Effector memory CD4-positive, alpha-beta T cell (primary cell): ENCODE data around the gene IST1.
"Not testable (repeated sequence)": the region's sequence is repeated elsewhere in the genome, so short reads cannot be mapped to it uniquely, and the experiment has no call there.

Experiments used
- DNase-seq, 3 donors: peaks; one replicate each; pipeline ENCODE4 v3.0.0-alpha.2; 2020
- H3K27ac ChIP-seq: 2 replicates; pipeline ENCODE4 v1.7.0; 2013; ENCODE audit warnings: mild to moderate bottlenecking, low read length, moderate library complexity; ENCODE audit not compliant: insufficient read depth, poor library complexity, severe bottlenecking
- H3K27me3 ChIP-seq: replicated peaks from 2 replicates; pipeline ENCODE4 v1.7.0; 2013; ENCODE audit warnings: mild to moderate bottlenecking, low read length; ENCODE audit not compliant: insufficient read depth, control insufficient read depth, poor library complexity, severe bottlenecking
- H3K36me3 ChIP-seq: 2 replicates; pipeline ENCODE4 v1.7.0; 2013; ENCODE audit warnings: mild to moderate bottlenecking, low read length, moderate library complexity; ENCODE audit not compliant: control insufficient read depth, insufficient read depth
- H3K4me1 ChIP-seq: 2 replicates; pipeline ENCODE4 v1.7.0; 2013; ENCODE audit warnings: low read length, mild to moderate bottlenecking; ENCODE audit not compliant: control insufficient read depth, insufficient read depth, poor library complexity, severe bottlenecking
- H3K4me3 ChIP-seq: 2 replicates; pipeline ENCODE4 v1.7.0; 2013; ENCODE audit warnings: low read length, low read depth, mild to moderate bottlenecking; ENCODE audit not compliant: insufficient read depth, poor library complexity, severe bottlenecking
- H3K9me3 ChIP-seq: 2 replicates; pipeline ENCODE4 v1.7.0; 2013; ENCODE audit warnings: mild to moderate bottlenecking, low read length, moderate library complexity; ENCODE audit not compliant: control insufficient read depth

Gene IST1

DNA sequence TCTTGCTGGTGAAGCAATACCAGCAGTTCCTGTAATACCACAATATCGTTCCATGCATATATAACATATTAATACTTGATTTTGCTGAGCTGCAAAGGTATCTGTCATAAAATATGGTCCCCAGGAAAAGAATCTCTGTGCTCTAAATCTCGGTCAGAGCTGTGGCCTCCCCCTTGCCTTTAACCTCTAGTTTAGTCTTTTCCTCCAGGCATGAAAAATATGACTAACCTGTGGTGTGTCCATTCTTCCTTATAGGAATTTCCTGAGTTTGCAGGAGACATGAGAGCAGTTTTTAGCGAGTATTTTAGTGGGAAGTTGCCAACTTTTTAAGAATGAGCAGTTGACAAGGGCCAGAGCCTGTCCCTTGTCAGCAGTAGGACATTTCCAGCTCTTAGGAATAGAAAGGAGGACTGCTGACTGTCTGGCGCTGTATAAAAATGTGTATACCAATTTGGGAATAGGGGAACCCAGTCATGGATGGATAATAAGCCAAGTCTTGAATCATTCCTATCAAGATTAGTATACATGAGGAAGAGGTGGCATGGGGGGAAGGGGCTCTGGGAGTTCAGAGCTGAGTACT, 40.9 kb upstream of the IST1 start:
- Histone ChIP-seq H3K27ac (no peak overlapping the region), H3K4me1 (peaks cover 5% of the 10 kb centered on the region), H3K9me3 (no peaks in the 10 kb centered on the region), H3K36me3 (peaks cover 44% of the 10 kb centered on the region), H3K27me3 (no peaks in the 10 kb centered on the region), H3K4me3 (no peak overlapping the region)
- DNase-seq = no peak

DNA sequence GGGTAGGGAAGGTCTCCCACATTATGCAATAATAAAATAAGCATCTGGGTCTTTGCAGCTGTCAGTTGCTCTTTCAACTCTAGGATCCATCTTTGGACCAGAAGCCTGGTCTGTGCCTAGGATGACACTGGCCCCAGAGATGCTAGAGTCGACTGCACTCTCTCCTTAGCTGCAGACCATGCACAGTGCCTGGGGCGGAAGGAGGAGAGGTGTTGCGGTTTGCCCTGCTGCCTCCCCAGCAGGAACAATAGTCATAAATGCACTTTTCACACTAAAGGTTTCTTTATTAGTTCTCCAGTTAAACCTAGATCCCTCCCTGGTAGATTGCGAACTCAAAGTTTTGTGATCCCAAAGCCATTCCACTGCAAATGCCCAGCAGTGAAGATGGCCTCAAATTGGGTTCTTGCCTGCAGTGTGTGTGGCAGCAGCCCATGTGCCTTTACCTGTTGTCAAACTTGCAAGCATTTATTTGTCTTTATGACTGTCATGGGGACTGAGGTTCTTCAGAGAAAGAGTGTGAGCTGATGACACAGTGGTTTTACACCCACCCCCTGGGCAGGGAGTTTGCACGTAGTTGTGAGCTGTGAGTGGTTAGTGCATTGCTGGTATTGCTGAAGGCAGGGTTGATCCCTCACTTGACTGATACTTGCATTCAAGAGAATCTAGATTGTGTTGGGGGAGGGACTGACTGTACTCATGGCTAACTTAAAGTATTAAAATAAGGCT, 39.2 kb upstream of the IST1 start:
- H3K9me3 ChIP-seq = no peaks in the 10 kb centered on the region
- H3K4me1 ChIP-seq = peaks cover 5% of the 10 kb centered on the region
- peaks cover 40% of the 10 kb centered on the region for H3K36me3 ChIP-seq
- H3K4me3 ChIP-seq = no peak overlapping the region
- no peak overlapping the region for H3K27ac ChIP-seq
- DNase-seq = no peak
- H3K27me3 ChIP-seq = no peaks in the 10 kb centered on the region

DNA sequence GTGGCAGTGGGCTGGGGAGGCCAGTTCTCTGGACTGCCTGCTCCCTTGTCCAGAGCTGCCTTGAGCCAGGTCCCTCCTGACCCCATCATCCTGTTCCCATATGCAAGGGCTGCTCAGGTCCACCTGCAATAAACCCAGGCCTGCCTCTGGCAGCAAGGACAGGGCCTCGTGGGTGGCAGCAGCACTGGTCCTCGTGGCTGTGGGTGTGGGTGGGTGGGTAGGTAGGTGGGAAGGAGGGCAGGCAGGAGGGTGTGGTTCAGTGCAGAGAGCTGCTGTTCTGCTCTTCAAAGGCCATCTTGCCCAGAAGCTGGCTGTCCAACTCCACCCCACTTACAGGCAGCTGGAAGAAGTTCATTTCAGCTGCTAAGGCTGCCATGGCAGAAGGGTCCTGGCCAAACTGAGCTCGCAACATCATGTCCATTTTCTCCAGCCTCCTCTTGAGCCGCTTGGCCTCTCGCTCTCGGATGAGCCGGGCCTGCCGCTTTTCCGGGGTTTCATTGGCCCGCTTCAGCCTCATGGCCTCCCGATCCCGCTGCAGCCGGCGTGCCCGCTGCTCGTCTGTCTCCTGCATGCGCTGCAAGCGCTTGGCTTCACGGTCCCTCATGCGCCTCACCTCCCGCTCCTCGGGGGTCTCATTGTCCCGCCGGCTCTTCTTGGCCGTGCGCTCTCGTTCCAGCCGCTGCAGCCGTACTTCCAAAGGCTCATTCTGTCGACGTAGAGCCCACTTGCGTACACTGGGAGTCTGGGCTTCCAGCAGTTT, 35.4 kb upstream of the IST1 start:
- no peaks in the 10 kb centered on the region for H3K27me3 ChIP-seq
- H3K36me3 ChIP-seq = peaks cover 49% of the 10 kb centered on the region
- H3K4me3 ChIP-seq = no peak overlapping the region

DNA sequence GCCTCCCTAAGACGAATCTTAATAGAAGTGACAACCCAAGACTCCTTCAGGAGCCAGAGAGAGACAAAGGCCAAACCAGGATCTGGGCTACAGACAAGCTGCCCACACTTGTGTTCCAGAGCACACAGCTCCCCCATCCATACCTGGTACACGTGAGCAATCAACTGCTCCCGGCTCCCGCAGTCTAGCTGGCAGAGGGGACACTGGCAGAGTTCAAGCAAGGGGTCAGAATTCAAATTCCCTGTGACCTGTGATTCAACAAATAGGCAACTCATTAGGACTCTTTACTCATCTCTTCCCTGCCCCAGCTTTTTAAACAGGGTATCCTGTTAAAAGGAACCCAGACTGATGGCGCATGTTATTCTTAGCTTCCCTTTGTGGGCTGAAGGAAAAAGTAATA, 31.3 kb upstream of the IST1 start:
- Histone ChIP-seq H3K36me3 (peaks cover 66% of the 10 kb centered on the region), H3K27ac (no peak overlapping the region), H3K9me3 (no peaks in the 10 kb centered on the region), H3K4me1 (no peaks in the 10 kb centered on the region), H3K27me3 (no peaks in the 10 kb centered on the region), H3K4me3 (no peak overlapping the region)
- DNase-seq = no peak

More for the DNA sequence above, 35.4 kb upstream of the IST1 start:
- no peak overlapping the region for H3K27ac ChIP-seq
- no peaks in the 10 kb centered on the region for H3K9me3 ChIP-seq
- DNase-seq = no peak
- no peaks in the 10 kb centered on the region for H3K4me1 ChIP-seq

DNA sequence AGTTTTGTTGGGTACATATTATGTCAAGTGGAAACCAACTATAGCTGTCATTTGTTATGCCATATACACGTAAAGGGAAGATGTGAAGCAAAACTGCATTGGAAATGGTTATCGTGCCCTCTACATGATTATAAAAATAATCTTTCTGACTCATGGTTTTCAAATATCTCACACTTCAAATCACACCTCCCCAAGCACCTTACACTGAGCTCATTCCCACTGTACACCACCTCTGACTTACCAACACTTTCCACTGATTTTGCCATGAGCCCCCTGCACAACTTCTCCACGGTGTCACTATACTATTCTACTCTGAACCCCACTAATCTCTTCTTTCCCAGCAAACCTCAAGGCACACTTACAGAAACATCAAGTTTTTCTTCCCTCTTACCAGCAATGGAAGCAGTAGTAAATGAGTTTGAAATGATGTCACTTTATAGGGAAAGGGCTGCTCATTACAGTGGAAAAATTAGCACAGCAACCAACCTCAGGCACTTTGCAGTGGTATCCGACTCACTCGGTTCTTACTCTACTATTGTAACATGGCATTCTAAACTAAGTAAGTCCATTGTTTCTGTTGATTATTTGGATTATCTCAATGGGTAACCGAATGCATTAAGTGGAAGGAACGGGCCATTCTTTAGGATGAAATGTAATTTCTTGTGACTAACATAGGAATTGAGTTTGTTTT, 30.0 kb upstream of the IST1 start:
- DNase-seq = no peak
- Histone ChIP-seq H3K27me3 (no peaks in the 10 kb centered on the region), H3K4me3 (no peak overlapping the region), H3K27ac (no peak overlapping the region), H3K9me3 (no peaks in the 10 kb centered on the region), H3K36me3 (peaks cover 54% of the 10 kb centered on the region), H3K4me1 (no peaks in the 10 kb centered on the region)

DNA sequence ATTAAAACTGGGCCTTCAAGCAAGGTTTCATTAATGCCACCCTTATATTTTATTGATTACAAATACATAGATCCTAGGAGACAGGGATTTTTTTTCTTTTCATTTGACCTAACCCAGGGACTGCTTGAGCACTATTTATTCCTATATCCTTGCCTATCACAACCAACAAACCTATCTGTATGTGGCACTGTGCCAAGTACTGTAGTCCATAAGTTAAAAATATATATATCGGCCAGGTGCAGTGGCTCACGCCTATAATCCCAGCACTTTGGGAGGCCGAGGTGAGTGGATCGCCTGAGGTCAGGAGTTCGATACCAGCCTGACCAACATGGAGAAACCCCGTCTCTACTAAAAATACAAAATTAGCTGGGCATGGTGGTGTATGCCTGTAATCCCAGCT, 28.2 kb upstream of the IST1 start:
- peaks cover 41% of the 10 kb centered on the region for H3K36me3 ChIP-seq
- H3K4me3 ChIP-seq, DNase-seq, H3K27me3 ChIP-seq, H3K27ac ChIP-seq, H3K4me1 ChIP-seq, H3K9me3 ChIP-seq: not testable (repeated sequence)

DNA sequence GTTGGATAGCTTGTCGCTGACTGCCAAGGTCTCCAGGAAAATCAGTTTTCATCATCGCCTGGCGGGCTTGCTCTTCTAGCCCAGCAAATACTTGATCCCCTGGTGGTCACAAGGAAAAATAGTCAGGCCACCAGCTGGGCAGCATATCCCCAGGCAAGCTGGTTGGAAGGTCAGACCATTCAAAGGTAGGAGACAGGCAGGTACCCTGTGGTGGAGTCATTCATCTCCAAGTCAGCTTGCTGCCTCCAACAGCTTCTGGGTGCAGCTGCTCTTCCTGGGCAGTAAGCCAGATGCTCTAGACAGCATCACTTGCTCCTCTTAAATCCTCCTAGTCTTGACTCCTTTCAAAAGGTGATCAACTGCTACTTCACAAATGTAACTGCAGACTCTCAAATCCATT, 27.4 kb upstream of the IST1 start:
- Histone ChIP-seq H3K27ac (no peak overlapping the region), H3K9me3 (no peaks in the 10 kb centered on the region)
- no peak for DNase-seq

DNA sequence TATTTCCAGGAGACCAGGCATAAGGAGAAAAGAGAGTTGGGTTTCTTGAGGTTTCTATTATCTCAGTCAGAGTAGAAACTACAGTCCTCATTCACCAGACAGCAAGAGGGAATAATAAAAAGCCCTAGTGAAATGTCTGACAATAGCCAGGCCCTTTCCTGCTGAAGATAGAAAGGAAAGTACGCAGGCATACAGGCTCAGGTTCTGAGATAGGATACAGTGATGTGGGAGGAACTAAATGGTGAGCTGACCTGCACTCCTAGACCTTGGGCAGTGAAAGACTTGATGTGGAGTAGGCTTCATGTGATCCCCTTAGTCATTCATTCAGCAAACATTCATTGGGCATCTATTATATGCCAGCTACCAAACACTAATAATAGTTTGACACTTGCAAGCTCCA, 26.2 kb upstream of the IST1 start:
- H3K36me3 ChIP-seq = peaks cover 25% of the 10 kb centered on the region
- DNase-seq = no peak
- no peaks in the 10 kb centered on the region for H3K9me3 ChIP-seq
- H3K4me3 ChIP-seq = no peak overlapping the region
- H3K27ac ChIP-seq = no peak overlapping the region
- no peaks in the 10 kb centered on the region for H3K27me3 ChIP-seq
- H3K4me1 ChIP-seq = no peaks in the 10 kb centered on the region

More for the DNA sequence above, 27.4 kb upstream of the IST1 start:
- Histone ChIP-seq H3K4me3 (no peak overlapping the region), H3K4me1 (no peaks in the 10 kb centered on the region), H3K36me3 (peaks cover 34% of the 10 kb centered on the region), H3K27me3 (no peaks in the 10 kb centered on the region)

DNA sequence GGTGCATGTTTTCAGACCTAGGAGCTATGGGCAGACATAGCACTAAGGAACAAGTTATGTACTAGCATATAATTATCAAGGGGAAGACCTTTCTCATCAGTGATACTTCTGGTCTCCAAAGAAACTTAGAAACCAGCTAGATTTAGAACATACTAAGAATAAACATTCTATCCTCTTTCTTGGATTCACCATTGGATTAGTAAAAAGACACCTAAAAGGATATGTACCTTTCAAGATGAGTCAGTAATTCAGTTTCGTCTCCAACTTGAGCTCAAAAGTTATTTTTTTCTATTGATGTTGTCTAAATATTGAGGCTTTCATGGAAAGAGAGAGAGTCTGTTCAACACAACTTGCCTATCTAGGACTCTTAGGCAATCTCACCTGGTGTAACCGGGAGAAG, 24.5 kb upstream of the IST1 start:
- Histone ChIP-seq H3K27ac (no peak overlapping the region), H3K4me3 (no peak overlapping the region), H3K9me3 (no peaks in the 10 kb centered on the region), H3K27me3 (no peaks in the 10 kb centered on the region), H3K4me1 (no peaks in the 10 kb centered on the region), H3K36me3 (peaks cover 13% of the 10 kb centered on the region)
- DNase-seq = no peak

DNA sequence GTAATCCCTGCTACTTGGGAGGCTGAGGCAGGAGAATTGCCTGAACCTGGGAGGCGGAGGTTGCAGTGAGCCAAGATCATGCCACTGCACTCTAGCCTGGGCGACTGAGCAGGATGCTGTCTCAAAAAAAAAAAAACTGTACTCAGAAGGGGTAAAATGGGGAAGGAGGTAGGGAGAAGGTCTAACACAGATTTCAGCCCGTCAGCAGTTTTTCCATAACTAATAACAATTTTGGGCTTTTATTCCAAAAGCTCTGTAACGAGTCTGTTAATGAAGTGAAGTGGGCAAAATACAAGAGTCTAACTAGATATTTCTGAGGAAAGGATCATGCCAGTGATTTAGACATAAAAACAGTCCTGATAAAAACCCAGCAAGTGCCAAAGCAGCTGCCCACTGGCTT, 22.1 kb upstream of the IST1 start:
- H3K36me3 ChIP-seq = peaks cover 10% of the 10 kb centered on the region
- H3K27ac ChIP-seq = no peak overlapping the region
- H3K4me1 ChIP-seq = no peaks in the 10 kb centered on the region
- no peak for DNase-seq
- H3K9me3 ChIP-seq = no peaks in the 10 kb centered on the region
- no peaks in the 10 kb centered on the region for H3K27me3 ChIP-seq
- H3K4me3 ChIP-seq = no peak overlapping the region
